Neural cell (in vitro differentiated cells): ENCODE results near the gene IFNB1.

Experiments used
- EP300 ChIP-seq: fragments of 450-650 bp; conservative IDR thresholded peaks from 2 replicates; pipeline ENCODE4 v1.6.1; 2014; ENCODE audit warnings: antibody characterized with exemption, mild to moderate bottlenecking, moderate library complexity; ENCODE audit not compliant: poor library complexity, severe bottlenecking
- POLR2AphosphoS5 ChIP-seq: IDR thresholded peaks from 2 replicates; pipeline ENCODE4 v1.6.1; 2012
- REST ChIP-seq: IDR thresholded peaks from 2 replicates; pipeline ENCODE4 v1.6.1; 2012; ENCODE audit warnings: borderline replicate concordance

- no peak for TF ChIP-seq REST
- no peak for TF ChIP-seq POLR2AphosphoS5
- no peak for TF ChIP-seq EP300
Measured at GRCh38 chr9:21082671-21083070, 4.9 kb upstream of the IFNB1 start.
